SK-N-SH (cell line): Measurements from ENCODE around the gene PITPNB. TPM values are rescaled to one million over a fixed set of nuclear protein-coding genes. Genes with fewer than 3 reads are reported as not detected.

Source experiments
- CTCF ChIA-PET: fragments of 300-600, 350-600 bp; formaldehyde crosslinking; extraction: SDS; loops from one replicate; lab custom pipeline; 2021; lab: Yijun Ruan, JAX
- POLR2A ChIA-PET: fragments of 350-600 bp; sonication (Branson Sonifier 250); formaldehyde crosslinking; extraction: SDS; loops from one replicate; lab custom pipeline; 2020; ENCODE audit warnings: antibody characterized with exemption, inconsistent platforms; lab: Yijun Ruan, JAX
- DNase-seq: peaks from one replicate; pipeline ENCODE4 v3.0.0; 2012
- H2AFZ ChIP-seq: fragments of 200-600 bp; sonication (generic); 2 replicates; pipeline ENCODE4 v1.8.1; 2016; ENCODE audit warnings: antibody characterized with exemption, mild to moderate bottlenecking, low read depth
- H3F3A ChIP-seq: fragments of 200-600 bp; sonication (generic); replicated peaks from 2 replicates; pipeline ENCODE3; 2016; ENCODE audit warnings: antibody characterized with exemption, mild to moderate bottlenecking; ENCODE audit not compliant: insufficient read depth
- H3K27ac ChIP-seq, 2 experiments: fragments of 200-500 bp in 1 of 2; fragments of 200-600 bp in 1 of 2; sonication (Bioruptor generic) in 1 of 2; sonication (generic), shearing (Covaris generic) in 1 of 2; 2 replicates each; pipeline versions ENCODE4 v1.5.1 to v1.6.1; 2014 to 2016; ENCODE audit warnings: low read depth in 2 of 2, inconsistent platforms in 1 of 2, low read length in 1 of 2, mild to moderate bottlenecking in 1 of 2, mixed read lengths in 1 of 2
- H3K27me3 ChIP-seq: fragments of 200-600 bp; sonication (generic), shearing (Covaris generic); 2 replicates; pipeline ENCODE4 v1.6.1; 2016; ENCODE audit warnings: mixed run types; ENCODE audit not compliant: insufficient read depth
- H3K36me3 ChIP-seq, 2 experiments: fragments of 200-500 bp in 1 of 2; fragments of 200-600 bp in 1 of 2; sonication (Bioruptor generic) in 1 of 2; sonication (generic) in 1 of 2; replicated peaks in 1 of 2; 2 replicates each; pipeline versions ENCODE3 to v1.5.1; 2014 to 2016; ENCODE audit warnings: low read length in 1 of 2, mild to moderate bottlenecking in 1 of 2; ENCODE audit not compliant: insufficient read depth in 2 of 2, control insufficient read depth in 1 of 2
- H3K4me1 ChIP-seq, 2 experiments: fragments of 200-500 bp in 1 of 2; fragments of 200-600 bp in 1 of 2; sonication (Bioruptor generic) in 1 of 2; sonication (generic), shearing (Covaris generic) in 1 of 2; 2 replicates each; pipeline versions ENCODE4 v1.5.1 to v1.6.1; 2014 to 2016; ENCODE audit warnings: low read depth in 1 of 2, low read length in 1 of 2, mixed run types in 1 of 2; ENCODE audit not compliant: insufficient read depth in 2 of 2, control insufficient read depth in 1 of 2
- H3K4me2 ChIP-seq: fragments of 200-600 bp; sonication (generic), shearing (Covaris generic); 2 replicates; pipeline ENCODE4 v1.6.1; 2017; ENCODE audit warnings: mixed run types
- H3K4me3 ChIP-seq, 2 experiments: fragments of 200-500 bp in 1 of 2; fragments of 200-600 bp in 1 of 2; sonication (Bioruptor generic) in 1 of 2; sonication (generic), shearing (Covaris generic) in 1 of 2; 2 replicates each; pipeline versions ENCODE4 v1.5.1 to v1.8.1; 2014 to 2016; ENCODE audit warnings: low read depth in 2 of 2, inconsistent platforms in 1 of 2, low read length in 1 of 2, mild to moderate bottlenecking in 1 of 2, mixed read lengths in 1 of 2, moderate library complexity in 1 of 2
- H3K79me2 ChIP-seq: fragments of 200-600 bp; sonication (generic); 2 replicates; pipeline ENCODE4 v1.8.1; 2017; ENCODE audit warnings: mild to moderate bottlenecking; ENCODE audit not compliant: insufficient read depth
- H3K9ac ChIP-seq: fragments of 200-600 bp; sonication (generic); 2 replicates; pipeline ENCODE4 v1.6.1; 2017; ENCODE audit warnings: mixed run types
- H3K9me2 ChIP-seq: fragments of 200-600 bp; sonication (generic); 2 replicates; pipeline ENCODE4 v1.6.1; 2017; ENCODE audit warnings: mixed run types
- H3K9me3 ChIP-seq: fragments of 200-600 bp; sonication (generic); 2 replicates; pipeline ENCODE4 v1.6.1; 2017; ENCODE audit warnings: mixed run types, mild to moderate bottlenecking, moderate library complexity
- H4K20me1 ChIP-seq: fragments of 200-600 bp; sonication (generic); 2 replicates; pipeline ENCODE4 v1.6.1; 2017; ENCODE audit warnings: mild to moderate bottlenecking, mixed run types; ENCODE audit not compliant: insufficient read depth
- ELF1 ChIP-seq: IDR thresholded peaks from 2 replicates; pipeline ENCODE4 v1.4.0; 2012
- EZH2phosphoT487 ChIP-seq: fragments of 200-600 bp; sonication (generic); IDR thresholded peaks from 2 replicates; pipeline ENCODE4 v1.6.1; 2017; ENCODE audit warnings: low read depth, mixed run types, mild to moderate bottlenecking, antibody characterized with exemption, moderate library complexity, borderline replicate concordance
- JUND ChIP-seq: IDR thresholded peaks from 2 replicates; pipeline ENCODE4 v1.4.0; 2012
- NRF1 ChIP-seq: IDR thresholded peaks from 2 replicates; pipeline ENCODE4 v1.6.1; 2012; ENCODE audit warnings: low read depth, mild to moderate bottlenecking, low read length
- RCOR1 ChIP-seq: fragments of 150-350 bp; IDR thresholded peaks from 2 replicates; pipeline ENCODE4 v1.6.1; 2017; ENCODE audit warnings: antibody characterized with exemption, low read length
- TCF12 ChIP-seq: IDR thresholded peaks from 2 replicates; pipeline ENCODE4 v1.4.0; 2012
- WGBS: methylation state at CpG from one replicate; pipeline ENCODE4 v1.1.6; 2017; ENCODE audit warnings: low lambda C conversion rate; 5-methylcytosine and 5-hydroxymethylcytosine counted together
- polyA plus RNA-seq, 3 experiments: library from polyadenylated mRNA; depleted of rRNA; stranded (reverse); fragments of >200 nt; gene quantifications; 2 replicates each; pipeline ENCODE4 v1.2.3, GENCODE V29; 2012
- TF ChIP-seq, protein P1 (sequence below): IDR thresholded peaks from 2 replicates; pipeline ENCODE4 v1.4.0; 2012; ENCODE audit warnings: low read depth, borderline replicate concordance
- TF ChIP-seq, protein P2 (sequence below): fragments of 200-600 bp; sonication (generic); IDR thresholded peaks from 2 replicates; pipeline ENCODE4 v1.6.1; 2017; ENCODE audit warnings: antibody characterized with exemption, mild to moderate bottlenecking, moderate library complexity
- TF ChIP-seq, protein P3 (sequence below): IDR thresholded peaks from 2 replicates; pipeline ENCODE4 v1.4.0; 2012; ENCODE audit warnings: low read depth, borderline replicate concordance
- TF ChIP-seq, protein P4 (sequence below): fragments of 150-350 bp; IDR thresholded peaks from 2 replicates; pipeline ENCODE4 v1.6.1; 2016; ENCODE audit warnings: mild to moderate bottlenecking, low read depth, low read length
- TF ChIP-seq, protein P5 (sequence below): IDR thresholded peaks from 2 replicates; pipeline ENCODE4 v1.6.1; 2012; ENCODE audit warnings: mild to moderate bottlenecking, low read depth, low read length, moderate library complexity

Gene PITPNB
- polyA plus RNA-seq, 1 of the 3 experiments (the other 2 are of a cell fraction) = 32.3 TPM

DNA sequence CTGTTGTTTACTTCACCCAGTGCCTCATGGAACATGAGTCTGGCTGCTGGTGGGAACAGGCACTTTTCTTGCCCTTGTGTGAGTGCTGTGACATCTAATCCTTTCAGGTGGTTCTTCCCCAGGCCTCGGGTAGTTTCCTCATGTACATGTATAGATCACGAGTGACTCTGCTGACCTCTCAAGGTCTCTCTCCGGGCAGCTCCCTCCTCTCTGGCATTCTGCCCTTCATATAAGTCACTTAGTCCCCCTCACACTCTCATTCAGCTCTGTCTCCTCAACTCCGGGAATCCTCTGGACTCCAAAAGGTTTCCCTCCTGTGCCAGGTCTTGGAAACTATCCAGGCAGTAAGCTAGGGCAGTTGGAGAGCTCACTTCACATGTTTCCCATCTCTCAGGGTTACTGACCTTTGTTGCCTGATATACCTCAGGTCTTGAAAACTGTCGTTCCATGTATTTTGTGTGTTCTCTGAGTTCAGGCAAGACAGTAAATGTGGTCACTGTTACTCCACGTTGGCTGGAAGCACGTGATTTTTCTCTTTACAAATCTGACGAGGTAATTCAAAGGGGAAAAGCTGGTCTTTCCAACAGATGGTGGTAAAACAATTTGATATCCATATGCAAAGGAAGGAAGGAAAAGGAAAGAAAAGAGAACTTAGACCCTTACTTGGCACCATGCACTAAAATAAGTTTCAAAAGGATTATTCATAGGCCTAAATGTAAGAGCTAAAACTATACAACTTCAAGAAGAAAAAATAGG is 40.5 kb upstream of the PITPNB start:
- TF ChIP-seq, protein P1, sequence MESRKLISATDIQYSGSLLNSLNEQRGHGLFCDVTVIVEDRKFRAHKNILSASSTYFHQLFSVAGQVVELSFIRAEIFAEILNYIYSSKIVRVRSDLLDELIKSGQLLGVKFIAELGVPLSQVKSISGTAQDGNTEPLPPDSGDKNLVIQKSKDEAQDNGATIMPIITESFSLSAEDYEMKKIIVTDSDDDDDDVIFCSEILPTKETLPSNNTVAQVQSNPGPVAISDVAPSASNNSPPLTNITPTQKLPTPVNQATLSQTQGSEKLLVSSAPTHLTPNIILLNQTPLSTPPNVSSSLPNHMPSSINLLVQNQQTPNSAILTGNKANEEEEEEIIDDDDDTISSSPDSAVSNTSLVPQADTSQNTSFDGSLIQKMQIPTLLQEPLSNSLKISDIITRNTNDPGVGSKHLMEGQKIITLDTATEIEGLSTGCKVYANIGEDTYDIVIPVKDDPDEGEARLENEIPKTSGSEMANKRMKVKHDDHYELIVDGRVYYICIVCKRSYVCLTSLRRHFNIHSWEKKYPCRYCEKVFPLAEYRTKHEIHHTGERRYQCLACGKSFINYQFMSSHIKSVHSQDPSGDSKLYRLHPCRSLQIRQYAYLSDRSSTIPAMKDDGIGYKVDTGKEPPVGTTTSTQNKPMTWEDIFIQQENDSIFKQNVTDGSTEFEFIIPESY = no peak
- Histone ChIP-seq H3K27ac (no peak overlapping the region), H3F3A (no peaks in the 10 kb centered on the region), H3K9me3 (no peaks in the 10 kb centered on the region), H3K9me2 (no peaks in the 10 kb centered on the region), H2AFZ (no peak overlapping the region), H3K4me3 (no peak overlapping the region), H4K20me1 (no peaks in the 10 kb centered on the region), H3K4me1 (peaks cover 7 to 8% of the 10 kb centered on the region in 2 experiments; a peak in 3 of 4 replicates), H3K79me2 (no peaks in the 10 kb centered on the region), H3K36me3 (peaks cover 0 to 6% of the 10 kb centered on the region in 2 experiments), H3K4me2 (no peak overlapping the region), H3K9ac (no peak overlapping the region), H3K27me3 (no peaks in the 10 kb centered on the region)
- 93% methylated on average over 8 of the region's 8 CpGs for WGBS
- ChIA-PET CTCF (interaction anchor here (0.6 to 1.5 kb wide), 5 partner anchors 10 to 869 kb away, joined by 3 to 4 read pairs (median 3); no protein-coding TSS in a partner anchor), POLR2A (no interaction called here)
- DNase-seq = no peak

DNA sequence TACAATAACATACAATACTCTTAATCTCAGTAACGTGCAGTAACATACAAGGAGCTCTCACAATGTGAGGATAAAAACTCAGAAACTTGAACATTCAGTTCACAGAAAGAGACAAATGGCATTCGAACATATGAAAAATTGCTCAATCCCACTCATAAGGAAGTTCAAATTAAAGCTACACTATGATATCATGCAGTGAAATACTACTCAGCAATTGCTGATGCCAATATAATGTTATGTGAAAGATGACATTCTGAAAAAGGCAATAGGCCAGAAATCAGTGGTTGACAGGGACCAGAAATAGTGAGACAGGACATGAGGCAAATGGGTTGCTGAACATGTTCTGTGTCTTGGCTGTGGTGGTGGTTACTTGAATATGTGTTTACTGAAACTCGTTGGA is 33.7 kb upstream of the PITPNB start:
- H3K9me2 ChIP-seq = no peaks in the 10 kb centered on the region
- no peak overlapping the region for H2AFZ ChIP-seq
- DNase-seq = no peak
- H3K27ac ChIP-seq = peak overlapping the region in 1 of 2 experiments; percentile 19; a peak in 1 of 4 replicates
- H4K20me1 ChIP-seq = no peaks in the 10 kb centered on the region
- TF ChIP-seq EZH2phosphoT487 = no peak
- TF ChIP-seq, protein P2, sequence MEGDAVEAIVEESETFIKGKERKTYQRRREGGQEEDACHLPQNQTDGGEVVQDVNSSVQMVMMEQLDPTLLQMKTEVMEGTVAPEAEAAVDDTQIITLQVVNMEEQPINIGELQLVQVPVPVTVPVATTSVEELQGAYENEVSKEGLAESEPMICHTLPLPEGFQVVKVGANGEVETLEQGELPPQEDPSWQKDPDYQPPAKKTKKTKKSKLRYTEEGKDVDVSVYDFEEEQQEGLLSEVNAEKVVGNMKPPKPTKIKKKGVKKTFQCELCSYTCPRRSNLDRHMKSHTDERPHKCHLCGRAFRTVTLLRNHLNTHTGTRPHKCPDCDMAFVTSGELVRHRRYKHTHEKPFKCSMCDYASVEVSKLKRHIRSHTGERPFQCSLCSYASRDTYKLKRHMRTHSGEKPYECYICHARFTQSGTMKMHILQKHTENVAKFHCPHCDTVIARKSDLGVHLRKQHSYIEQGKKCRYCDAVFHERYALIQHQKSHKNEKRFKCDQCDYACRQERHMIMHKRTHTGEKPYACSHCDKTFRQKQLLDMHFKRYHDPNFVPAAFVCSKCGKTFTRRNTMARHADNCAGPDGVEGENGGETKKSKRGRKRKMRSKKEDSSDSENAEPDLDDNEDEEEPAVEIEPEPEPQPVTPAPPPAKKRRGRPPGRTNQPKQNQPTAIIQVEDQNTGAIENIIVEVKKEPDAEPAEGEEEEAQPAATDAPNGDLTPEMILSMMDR = no peak
- TF ChIP-seq NRF1 = no peak
- no peak for TF ChIP-seq JUND
- TF ChIP-seq, protein P3, sequence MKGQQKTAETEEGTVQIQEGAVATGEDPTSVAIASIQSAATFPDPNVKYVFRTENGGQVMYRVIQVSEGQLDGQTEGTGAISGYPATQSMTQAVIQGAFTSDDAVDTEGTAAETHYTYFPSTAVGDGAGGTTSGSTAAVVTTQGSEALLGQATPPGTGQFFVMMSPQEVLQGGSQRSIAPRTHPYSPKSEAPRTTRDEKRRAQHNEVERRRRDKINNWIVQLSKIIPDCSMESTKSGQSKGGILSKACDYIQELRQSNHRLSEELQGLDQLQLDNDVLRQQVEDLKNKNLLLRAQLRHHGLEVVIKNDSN = no peak
- TF ChIP-seq RCOR1 = no peak
- TF ChIP-seq, protein P4, sequence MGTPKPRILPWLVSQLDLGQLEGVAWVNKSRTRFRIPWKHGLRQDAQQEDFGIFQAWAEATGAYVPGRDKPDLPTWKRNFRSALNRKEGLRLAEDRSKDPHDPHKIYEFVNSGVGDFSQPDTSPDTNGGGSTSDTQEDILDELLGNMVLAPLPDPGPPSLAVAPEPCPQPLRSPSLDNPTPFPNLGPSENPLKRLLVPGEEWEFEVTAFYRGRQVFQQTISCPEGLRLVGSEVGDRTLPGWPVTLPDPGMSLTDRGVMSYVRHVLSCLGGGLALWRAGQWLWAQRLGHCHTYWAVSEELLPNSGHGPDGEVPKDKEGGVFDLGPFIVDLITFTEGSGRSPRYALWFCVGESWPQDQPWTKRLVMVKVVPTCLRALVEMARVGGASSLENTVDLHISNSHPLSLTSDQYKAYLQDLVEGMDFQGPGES = no peak
- TF ChIP-seq TCF12 = no peak
- TF ChIP-seq ELF1 = no peak
- TF ChIP-seq, protein P5, sequence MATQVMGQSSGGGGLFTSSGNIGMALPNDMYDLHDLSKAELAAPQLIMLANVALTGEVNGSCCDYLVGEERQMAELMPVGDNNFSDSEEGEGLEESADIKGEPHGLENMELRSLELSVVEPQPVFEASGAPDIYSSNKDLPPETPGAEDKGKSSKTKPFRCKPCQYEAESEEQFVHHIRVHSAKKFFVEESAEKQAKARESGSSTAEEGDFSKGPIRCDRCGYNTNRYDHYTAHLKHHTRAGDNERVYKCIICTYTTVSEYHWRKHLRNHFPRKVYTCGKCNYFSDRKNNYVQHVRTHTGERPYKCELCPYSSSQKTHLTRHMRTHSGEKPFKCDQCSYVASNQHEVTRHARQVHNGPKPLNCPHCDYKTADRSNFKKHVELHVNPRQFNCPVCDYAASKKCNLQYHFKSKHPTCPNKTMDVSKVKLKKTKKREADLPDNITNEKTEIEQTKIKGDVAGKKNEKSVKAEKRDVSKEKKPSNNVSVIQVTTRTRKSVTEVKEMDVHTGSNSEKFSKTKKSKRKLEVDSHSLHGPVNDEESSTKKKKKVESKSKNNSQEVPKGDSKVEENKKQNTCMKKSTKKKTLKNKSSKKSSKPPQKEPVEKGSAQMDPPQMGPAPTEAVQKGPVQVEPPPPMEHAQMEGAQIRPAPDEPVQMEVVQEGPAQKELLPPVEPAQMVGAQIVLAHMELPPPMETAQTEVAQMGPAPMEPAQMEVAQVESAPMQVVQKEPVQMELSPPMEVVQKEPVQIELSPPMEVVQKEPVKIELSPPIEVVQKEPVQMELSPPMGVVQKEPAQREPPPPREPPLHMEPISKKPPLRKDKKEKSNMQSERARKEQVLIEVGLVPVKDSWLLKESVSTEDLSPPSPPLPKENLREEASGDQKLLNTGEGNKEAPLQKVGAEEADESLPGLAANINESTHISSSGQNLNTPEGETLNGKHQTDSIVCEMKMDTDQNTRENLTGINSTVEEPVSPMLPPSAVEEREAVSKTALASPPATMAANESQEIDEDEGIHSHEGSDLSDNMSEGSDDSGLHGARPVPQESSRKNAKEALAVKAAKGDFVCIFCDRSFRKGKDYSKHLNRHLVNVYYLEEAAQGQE = no peak
- no peak overlapping the region for H3K4me3 ChIP-seq
- peaks cover 0 to 12% of the 10 kb centered on the region in 2 experiments; a peak in 1 of 4 replicates for H3K4me1 ChIP-seq
- ChIA-PET POLR2A (no interaction called here), CTCF (no interaction called here)
- H3K79me2 ChIP-seq = no peaks in the 10 kb centered on the region
- H3K27me3 ChIP-seq = no peaks in the 10 kb centered on the region
- no peaks in the 10 kb centered on the region for H3F3A ChIP-seq
- no peaks in the 10 kb centered on the region for H3K9me3 ChIP-seq
- H3K9ac ChIP-seq = no peak overlapping the region
- peaks cover 0 to 6% of the 10 kb centered on the region in 2 experiments for H3K36me3 ChIP-seq
- H3K4me2 ChIP-seq = no peak overlapping the region
- 80% methylated on average over 3 of the region's 3 CpGs for WGBS
